ENCODE data around the gene MRPL18.

MRPL18 gene

DNA sequence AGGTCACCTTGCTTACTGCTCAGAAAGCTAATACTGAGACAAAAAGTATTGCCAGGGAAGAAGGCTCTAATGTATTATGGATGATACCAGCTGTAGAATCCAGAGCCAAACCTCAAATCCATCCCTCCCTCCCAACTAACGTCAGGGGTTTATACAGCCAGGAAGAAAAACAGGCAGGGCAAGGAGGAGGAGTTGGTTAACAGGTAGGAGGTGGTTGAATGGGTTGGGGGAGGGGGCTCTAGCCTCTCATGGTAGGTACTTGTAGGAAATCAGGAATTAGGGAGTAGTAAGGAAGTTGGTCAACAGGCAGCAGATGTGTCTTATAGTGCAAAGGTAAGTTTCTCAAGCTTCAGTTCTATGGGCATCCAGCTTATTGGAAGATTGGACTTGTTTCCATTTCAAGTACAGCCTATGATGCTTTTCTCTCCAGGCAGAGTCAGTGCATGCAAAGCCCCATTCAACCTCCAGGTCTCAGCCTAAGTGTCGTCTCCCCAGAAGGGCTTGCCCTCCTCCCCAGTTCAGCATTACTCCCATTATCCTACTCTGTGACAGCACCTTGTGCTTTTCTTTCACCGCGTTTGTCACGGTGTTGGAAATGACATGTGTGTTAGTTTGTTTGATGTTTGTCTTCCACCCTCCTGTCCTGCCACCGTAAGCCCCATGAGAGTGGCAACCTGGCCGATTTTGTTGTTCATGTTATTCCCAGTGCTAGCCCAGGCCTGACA is 47.9 kb downstream of the MRPL18 start:
- no peak for DNase-seq (ENCODE audit: low read depth in 1 of 2, low spot score in 1 of 2)

GRCh38 chr6:159842035-159842434 is 51.8 kb downstream of the MRPL18 start:
- DNase-seq (ENCODE audit: low read depth in 1 of 2, low spot score in 1 of 2): no peak

- DNase-seq (ENCODE audit: low read depth in 1 of 2, low spot score in 1 of 2): no peak
Measured at GRCh38 chr6:159844737-159845645, 54.7 kb downstream of the MRPL18 start.

All from activated T-helper 1 cell treated with anti-CD3 and anti-CD28 coated beads, Interleukin-2, amount 50 U/mL, for 16 hours (primary cell).